ENCODE data around the gene HSD17B11.
A peak's percentile ranks its signal among the peaks of the same experiment; 100 is the strongest.
"Not testable (repeated sequence)": the region's sequence is repeated elsewhere in the genome, so short reads cannot be mapped to it uniquely, and the experiment has no call there.

HSD17B11 gene

DNA sequence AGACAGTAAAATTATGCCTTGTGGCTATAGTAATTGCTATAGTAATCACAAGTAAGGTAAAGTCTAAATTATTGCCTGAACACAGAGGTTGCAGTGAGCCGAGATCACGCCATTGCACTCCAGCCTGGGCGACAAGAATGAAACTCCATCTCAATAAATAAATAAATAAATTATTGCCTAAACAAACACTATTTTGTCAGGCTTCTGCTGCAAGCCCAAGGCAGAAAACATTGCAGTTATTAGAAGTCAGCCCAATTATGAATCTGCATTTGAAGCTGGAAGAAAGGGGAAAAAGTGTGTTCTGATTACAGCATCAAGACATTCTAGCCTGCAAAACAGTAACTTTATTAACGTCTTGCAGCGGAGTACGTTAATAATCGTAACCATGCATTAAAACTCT, 85.4 kb downstream of the HSD17B11 start:
- no peak for DNase-seq (ENCODE audit: low spot score)

DNA sequence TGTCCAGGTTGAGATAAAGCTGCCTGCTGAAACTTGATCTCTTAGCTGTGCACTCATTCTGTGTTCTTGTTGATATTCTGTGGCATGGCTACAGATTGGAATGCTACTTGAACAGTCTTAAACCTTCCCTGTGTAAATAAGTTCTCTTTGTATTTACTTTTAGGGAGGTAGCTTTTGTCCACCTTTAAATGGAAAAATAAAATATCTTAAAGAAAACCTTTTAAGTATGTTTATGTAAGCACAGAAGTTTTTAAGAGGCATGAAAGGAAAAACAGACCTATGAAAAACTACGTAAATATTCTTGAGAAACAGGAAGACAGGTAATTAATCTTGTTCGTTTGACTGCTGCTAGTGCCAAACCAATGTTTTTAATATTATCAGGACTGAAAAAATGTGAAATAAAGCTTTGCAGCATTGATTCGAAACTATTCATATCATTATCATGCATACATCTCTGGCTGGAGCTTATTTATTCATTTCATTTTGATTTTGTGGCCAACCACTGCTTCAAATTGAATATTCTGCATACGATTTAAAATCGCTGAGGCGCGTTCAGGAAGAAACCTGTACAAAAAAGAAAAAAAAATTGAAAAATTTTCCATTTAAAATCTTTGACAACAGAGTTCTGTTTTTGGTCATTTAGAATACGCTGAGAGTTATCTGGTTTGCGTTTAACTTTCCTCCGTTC, 86.1 kb downstream of the HSD17B11 start:
- DNase-seq (ENCODE audit: low spot score), result peak; percentile 10

DNA sequence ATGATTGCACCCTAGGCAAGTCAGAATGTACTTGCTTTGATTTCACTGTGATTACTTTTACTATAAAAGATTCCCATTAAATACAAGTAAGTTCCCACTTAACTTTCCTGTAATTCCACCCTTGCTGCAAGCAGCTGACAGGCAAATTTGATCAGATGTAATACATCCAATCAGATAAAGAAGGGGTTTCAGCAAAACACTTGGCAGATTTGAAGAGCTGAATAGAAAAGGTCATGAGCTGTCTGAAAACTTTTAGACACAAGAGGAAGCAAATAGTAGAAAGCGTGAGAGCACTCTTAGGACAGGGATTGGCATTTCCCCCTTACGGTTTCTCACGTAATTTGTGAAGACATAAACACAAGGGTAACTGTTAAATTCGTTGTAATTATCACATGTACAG, 91.1 kb downstream of the HSD17B11 start:
- no peak for DNase-seq (ENCODE audit: low spot score)

DNA sequence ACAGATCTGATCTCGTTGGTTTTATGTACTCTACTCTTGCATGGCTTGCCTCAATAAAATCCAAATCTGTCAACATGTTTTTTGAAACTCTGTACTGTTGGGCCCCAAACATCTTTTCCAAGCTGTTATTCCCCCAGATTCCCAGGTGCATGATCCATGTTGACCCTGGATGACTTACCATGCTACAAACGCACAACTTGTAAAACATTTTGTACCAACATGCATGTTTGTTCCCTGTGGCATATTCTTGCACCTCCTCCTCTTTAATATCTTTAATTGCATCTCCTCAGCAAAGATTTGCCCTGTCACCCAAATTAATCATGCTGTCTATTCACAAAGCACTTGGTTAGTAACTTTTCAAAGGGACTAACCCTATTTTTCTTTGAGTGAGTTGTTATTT, 92.6 kb downstream of the HSD17B11 start:
- DNase-seq (ENCODE audit: low spot score), result no peak

DNA sequence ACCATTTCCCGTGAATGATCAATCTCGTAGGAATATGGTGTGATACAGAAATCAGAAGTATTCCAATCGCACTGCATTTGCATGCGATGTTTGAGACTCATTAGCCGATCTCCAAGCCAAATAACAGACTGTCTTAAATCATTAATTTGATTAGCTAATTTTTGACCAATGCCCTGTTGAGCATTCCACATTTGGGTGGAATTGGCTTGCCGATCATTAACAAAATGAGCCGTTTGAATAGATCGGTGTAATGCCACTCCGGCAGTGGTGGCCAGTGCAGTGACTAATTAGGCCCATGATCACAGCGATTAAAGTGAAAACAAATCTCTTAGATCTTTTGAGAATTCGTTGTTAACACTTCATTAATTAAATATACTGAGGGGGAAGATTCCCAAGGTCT, 96.1 kb downstream of the HSD17B11 start:
- DNase-seq (ENCODE audit: low spot score), result not testable (repeated sequence)

DNA sequence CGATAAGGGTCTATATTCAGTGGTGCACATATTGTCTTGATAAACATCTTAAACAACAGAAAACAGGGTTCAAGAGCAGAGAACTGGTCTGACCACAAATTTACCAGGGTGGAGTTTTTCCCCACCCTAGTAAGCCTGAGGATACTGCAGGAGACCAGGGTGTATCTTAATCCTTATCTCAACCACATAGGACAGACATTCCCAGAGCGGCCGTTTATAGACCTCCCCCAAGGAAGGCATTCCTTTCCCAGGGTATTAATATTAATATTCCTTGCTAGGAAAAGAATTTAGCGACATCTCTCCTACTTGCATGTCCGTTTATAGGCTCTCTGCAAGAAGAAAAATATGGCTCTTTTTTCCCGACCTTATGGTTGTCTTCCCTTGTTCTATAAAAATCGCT, 97.1 kb downstream of the HSD17B11 start:
- not testable (repeated sequence) for DNase-seq (ENCODE audit: low spot score)

DNA sequence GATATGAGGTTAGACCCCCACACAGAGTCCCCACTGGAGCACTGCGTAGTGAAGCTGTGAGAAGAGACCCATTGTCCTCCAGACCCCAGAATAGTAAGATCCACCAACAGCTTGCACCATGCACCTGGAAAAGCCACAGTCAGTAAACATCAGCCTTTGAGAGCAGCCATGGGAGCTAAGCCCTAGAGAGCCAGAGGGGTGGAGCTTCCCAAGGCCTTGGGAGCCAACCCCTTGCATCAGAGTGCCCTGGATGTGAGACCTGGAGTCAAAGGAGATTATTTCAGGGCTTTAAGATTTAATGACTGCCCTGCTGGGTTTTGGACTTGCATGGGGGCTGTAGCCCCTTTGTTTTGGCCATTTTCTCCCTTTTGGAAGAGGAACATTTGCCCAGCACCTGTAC, 104.0 kb downstream of the HSD17B11 start:
- DNase-seq (ENCODE audit: low spot score), result no peak
